GM21576 (cell line): ENCODE data around the gene GSN.

Experiments
- ATAC-seq: cut with Tn5 transposase; IDR thresholded peaks from one replicate; pipeline ENCODE4 v1.9.1; 2021; ENCODE audit warnings: mild to moderate bottlenecking, moderate library complexity; ENCODE audit not compliant: unreplicated experiment

GSN gene

DNA sequence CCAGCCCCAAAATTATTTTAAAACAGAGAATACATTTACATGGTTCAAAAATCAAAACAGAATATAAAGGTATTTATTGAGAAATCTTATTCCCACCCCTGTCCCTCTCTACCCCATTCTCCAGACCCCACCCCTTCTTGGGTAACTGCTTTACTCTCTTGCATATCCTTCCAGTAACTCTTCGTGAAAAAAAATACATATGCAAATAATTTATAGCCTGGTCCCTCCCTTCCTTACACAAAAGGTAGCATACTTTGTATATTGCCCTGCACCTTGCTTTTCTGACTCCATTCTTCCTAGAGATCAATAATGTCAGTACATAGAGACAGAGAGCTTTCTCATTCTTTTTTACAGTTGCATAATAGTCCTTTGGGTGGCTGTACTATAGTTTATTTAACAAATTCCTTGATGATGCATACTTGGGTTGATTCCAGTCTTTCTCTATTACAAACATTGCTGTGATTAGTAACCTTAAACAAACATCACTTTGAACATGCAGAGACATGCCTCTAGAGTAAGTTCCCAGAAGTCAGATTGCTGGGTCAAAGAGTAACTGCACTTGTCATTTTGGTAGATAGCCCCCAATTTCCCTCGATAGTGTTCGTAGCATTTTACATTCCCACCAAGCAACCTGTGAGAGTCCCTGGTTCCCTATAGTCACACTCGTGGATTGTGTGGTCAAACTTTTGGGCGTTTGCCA is 54.2 kb downstream of the GSN start:
- ATAC-seq: no peak

DNA sequence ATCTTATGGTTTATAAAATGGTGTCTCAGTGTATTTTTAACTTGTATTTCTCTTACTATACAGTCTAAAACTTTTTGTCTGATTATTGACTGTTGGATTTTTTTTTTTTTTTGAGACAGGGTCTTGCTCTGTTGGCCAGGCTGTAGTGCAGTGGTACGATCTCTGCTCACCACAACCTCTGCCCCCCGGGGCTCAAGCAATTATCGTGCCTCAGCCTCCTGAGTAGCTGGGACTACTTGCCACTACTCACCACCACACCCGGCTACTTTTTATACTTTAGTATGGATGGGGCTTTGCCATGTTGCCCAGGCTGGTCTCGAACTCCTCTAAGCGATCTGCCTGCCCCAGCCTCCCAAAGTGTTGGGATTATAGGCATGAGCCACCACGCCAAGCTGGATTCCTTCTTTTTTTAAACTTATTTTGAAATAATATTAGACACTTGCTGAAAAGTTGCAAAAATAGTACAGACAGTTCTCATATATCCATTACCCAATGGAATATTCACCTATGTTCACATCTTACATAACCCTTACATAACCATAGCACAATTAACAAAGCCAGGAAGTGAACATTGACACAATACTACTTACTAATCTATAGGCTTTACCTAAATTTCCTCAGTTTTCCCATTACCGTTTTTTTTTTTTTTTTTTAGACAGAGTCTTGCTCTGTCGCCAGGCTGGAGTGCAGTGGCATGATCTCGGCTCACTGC is 54.9 kb downstream of the GSN start:
- no peak for ATAC-seq

DNA sequence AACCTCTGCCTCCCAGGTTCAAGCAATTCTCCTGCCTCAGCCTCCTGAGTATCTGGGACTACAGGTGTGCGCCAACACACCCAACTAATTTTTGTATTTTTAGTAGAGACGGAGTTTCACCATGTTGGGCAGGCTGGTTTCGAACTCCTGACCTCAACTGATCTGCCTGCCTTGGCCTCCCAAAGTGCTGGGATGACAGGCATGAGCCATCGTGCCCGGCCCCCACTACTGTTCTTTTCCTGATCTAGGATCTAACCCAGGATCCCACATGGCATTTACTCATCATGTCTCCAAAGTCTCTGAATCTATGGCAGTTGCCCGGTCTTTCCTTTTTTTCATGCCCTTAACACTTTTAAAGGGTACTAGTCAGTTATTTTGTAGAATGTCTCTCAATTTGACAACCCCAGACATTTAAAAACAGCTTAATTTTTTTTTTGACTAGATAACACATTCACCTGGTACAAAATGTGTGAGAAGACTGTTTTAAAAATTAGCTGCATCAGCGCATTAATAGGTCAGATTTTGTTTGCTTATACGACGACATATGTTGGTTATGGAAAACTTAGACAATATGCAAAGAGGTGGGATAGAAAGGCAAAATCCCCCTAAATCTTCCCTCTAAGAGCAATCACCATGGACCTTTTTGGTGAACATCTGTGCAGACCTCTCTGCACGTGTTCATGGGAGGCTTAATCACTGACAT is 55.6 kb downstream of the GSN start:
- no peak for ATAC-seq

DNA sequence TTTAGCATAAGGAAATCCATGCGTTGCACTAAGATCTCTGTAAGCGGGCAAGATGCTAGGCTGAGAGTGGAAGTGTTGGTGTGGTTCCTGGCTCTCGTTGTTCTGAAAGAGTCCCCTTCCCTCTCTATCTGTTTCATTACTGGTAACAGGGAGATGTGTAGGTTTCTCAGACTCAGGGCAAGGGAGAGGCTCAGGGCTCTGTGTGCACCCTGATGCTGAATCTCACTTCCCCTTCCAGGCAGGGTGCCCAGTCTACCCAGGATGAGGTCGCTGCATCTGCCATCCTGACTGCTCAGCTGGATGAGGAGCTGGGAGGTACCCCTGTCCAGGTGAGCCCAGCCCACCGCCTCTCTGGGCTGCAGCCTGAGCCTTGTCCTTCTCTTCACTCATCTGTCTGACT is 56.4 kb downstream of the GSN start:
- no peak for ATAC-seq

DNA sequence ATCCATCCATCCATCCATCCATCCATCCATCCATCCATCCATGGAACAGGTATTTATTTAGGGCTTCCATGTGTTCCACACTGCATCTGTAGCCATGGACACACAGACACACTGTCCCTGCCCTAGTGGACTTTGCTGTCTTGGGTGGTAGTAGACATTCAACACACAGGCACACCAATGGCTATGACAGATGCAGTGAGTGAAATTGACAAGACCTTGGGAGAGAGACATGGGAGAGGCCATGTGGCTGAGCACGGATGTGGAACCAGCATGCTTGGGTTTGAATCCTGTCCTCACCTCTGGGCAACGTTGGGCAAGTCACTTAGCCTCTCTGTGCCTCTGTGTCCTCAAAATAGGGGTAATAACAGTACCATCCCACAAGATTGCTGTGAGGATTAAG is 56.8 kb downstream of the GSN start:
- ATAC-seq: no peak

DNA sequence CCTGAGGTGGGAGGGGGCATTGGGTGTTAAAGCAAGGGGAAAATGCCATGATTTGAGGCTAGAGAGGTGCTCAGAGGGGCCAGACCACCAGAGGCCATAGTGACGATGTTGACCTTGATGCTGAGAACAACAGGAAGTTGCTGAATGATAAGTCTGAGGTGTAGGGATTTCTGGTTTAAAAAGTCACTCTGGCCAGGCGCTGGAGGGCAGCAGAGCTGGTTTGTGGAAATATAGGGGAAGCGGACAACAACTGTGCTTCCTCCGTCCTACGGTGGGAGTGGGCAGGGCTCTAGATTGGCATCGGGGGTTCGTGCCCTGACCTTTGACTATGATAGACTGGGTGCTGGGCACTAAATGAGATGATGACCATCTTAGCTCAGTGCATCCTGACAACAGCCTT is 57.4 kb downstream of the GSN start:
- ATAC-seq: no peak

DNA sequence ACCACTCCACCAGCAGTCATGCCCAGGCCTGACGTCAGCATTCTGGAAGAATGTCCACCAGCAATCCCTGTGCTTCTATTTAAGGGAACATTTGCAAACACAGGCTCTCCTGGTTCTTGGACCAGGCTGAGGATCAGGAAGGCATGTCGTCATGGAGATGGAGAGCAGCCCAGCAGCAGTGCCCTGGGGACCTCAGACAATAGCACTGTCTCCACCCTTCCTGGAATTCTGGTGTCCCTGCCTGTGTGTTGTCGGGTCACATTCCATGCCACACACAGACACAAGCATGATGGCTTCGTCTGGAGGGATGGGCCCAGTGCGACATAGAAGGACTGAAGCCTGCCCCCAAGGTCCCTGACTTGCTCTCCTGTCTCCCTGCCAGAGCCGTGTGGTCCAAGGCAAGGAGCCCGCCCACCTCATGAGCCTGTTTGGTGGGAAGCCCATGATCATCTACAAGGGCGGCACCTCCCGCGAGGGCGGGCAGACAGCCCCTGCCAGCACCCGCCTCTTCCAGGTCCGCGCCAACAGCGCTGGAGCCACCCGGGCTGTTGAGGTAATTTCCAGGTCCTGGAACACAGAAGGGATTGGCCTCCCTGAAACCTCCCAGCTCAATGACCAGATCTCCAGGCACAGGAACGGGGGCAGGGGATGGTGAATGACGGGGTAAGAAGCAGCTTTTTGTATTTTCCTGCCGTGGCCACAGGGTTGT is 58.3 kb downstream of the GSN start:
- ATAC-seq: no peak

DNA sequence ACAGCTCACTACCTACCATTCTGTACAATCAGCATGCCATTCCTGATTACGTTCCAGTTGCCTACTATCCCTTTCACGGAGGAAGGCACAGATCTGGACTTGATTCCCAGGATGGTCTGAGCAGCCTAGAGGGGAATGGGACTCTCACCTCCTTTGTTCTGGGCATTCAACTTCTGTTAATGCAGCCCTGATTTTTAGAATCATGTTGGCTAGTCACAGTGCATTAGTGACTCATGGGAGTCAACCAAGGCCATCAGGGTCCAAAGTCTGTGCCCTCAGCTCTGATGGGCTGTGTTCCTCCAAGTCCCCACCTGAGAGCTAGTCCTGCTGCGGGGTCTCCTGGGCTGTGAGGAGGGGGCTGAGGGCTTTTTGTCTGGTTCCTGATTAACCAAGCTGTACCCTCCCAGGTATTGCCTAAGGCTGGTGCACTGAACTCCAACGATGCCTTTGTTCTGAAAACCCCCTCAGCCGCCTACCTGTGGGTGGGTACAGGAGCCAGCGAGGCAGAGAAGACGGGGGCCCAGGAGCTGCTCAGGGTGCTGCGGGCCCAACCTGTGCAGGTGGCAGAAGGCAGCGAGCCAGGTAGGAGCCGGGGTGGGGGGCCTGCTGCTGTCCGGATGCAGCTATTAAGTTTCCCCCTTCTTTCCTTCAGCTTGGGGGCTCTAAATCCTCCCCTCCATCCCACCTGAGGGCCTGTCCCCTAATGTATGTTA is 59.1 kb downstream of the GSN start:
- no peak for ATAC-seq

DNA sequence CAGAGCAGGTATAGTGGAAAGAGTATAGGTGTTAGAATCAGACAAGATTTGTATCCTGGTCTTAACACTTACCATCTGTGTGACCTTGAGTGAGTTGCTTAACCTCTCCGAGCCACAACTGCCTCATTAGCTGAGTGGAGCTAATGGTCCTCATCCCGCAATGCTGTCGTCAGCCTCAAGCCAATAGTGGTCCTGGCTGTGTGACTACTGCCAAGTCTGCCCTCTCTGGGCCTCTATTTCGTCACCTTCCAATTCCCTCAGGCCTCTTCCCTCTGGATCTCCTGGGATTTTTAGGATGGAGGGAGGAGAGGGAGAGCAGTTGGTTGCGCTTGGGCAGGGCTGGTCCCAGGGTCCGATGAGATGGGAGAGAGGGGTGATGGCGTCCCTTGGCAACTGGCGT is 60.5 kb downstream of the GSN start:
- ATAC-seq: no peak

DNA sequence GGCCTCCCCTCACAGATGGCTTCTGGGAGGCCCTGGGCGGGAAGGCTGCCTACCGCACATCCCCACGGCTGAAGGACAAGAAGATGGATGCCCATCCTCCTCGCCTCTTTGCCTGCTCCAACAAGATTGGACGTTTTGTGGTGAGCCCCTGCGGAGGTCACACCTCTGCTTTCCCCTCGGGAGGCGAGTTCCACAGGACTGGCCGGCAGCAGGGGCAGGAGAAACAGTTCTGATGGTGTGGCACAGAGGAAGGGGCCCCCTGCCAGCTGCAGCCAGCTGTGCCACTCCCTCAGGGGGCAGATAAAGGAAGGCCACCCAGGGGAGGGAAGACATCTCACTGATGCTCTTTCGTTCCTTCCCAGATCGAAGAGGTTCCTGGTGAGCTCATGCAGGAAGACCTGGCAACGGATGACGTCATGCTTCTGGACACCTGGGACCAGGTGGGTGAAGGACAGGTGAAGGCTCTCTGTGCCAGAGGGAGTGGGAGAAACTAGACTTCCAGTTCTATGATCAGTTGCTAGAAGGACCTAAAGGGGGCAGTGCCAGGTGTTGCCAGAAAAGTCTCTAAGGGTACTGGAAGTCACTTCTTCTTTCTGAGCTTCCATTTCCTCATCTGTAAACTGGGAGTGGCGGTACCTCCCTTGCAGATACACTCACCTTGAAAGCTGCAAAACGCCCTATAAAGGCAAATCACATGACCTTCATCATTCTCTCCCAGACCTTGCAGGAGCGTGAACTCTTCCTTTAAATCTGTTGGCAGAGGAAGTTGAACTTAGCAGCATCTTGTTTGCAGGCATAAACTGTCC is 61.1 kb downstream of the GSN start:
- ATAC-seq: no peak

DNA sequence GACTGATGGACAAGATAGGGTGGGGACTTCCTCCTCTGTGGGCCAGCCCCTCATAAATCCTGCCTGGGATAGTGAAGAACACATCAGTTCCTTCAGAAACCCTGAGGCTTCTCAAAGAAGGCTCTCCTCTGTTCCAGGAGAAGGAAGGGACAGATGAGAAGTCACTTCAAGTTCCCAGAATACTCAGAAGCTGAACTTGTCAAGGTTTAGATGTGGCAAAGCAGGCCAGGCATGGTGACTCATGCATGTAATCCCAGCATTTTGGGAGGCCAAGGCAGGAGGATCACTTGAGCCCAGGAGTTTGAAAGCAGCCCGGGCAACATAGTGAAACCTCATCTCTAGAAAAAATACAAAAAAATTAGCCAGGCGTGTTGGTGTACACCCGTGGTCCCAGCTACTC is 63.6 kb downstream of the GSN start:
- no peak for ATAC-seq

DNA sequence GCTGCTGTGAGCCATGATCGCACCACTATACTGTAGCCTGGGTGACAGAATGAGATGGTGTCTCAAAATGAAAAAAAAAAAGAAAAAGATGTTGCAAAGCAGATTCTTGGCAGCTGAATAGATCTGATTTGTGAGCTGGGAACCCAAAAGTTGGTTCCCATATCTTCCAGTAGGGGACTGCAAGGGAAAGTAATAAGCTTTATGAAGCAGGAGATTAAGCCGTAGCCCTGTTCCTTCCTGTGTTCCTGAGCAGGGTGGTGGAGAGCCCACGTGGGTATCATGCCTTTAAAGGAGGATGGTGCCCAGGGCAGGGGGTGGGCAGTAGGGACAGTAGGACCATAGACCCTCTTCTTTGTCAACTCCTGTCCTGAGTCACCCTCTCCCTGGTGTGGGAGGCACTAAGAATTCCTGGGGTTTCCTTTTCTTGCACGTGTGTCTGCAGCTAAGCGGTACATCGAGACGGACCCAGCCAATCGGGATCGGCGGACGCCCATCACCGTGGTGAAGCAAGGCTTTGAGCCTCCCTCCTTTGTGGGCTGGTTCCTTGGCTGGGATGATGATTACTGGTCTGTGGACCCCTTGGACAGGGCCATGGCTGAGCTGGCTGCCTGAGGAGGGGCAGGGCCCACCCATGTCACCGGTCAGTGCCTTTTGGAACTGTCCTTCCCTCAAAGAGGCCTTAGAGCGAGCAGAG is 64.2 kb downstream of the GSN start:
- no peak for ATAC-seq

DNA sequence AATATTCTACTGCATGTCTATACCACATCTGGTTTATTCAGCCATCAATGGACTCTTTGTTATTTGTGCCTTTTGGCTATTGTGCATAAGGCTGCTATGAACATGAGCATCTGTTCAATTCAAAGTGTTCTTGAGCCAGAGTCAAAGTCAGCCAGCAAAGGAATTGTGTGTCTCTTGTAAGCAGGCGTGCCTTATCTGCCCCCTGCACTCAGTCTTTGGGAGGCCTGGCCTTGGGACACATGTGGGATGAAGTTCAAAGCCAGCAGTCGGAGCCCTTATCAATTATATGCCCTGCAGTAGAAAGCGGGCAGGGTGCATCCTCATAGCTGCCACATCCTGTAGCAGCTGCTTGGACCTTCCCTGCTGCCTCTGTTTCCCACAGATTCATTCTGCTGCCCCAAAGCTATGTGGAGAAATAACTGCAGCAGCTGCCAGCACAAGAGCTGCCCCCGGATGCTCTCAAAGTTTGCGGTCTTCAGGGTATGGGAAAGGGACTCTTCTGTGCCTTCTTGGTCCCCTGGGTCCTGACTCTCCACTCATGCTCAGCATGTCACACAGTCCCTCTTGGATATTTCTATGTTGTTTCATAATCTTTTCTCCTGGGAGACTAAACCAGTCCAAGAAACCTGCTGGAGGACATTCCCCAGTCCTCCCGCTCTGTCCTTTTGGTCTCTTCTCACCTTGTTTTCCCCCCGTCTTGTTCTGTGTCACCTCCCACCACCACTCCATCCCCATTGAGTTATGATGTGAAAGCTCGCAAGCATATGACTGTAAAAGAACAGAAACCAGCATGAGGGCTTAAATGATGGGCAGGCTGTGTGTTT is 66.2 kb downstream of the GSN start:
- no peak for ATAC-seq

DNA sequence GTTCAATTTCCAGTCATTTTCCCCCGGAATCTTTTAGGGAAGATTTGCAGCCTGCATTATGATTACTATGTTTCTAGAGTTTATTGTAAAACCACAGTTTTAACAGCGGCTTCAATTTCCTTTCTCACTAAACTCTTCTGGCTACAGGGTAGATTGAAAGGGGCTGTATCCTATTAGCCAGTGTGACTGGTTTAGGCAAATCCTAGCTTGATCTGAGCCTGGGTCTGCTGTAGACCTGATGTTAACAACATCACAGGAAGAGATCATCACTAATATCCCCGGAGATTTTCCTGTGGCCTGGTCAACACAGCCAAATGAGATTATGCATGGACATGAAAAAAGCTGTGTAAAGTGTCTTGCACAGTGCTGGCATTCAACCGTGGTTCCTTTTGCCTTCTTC is 68.7 kb downstream of the GSN start:
- no peak for ATAC-seq

DNA sequence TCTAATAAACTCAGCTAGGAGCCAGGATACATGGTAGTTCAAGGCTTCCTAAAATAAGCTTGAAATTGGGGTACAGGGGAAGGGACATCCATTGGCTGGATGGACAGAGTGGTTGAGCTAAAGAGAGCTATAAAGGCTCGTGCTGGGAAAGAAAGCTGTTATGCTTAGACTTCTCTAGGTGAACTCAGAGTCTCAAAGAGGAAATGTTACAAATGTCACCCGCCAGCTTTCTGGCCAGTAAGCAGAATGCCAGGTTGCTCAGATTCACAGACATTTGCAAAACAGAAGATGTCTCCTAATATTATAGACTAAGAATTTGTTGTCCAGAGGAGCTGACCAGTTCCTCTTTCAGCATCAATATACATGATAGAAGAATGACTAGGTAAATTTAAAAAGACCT is 71.5 kb downstream of the GSN start:
- ATAC-seq: no peak

DNA sequence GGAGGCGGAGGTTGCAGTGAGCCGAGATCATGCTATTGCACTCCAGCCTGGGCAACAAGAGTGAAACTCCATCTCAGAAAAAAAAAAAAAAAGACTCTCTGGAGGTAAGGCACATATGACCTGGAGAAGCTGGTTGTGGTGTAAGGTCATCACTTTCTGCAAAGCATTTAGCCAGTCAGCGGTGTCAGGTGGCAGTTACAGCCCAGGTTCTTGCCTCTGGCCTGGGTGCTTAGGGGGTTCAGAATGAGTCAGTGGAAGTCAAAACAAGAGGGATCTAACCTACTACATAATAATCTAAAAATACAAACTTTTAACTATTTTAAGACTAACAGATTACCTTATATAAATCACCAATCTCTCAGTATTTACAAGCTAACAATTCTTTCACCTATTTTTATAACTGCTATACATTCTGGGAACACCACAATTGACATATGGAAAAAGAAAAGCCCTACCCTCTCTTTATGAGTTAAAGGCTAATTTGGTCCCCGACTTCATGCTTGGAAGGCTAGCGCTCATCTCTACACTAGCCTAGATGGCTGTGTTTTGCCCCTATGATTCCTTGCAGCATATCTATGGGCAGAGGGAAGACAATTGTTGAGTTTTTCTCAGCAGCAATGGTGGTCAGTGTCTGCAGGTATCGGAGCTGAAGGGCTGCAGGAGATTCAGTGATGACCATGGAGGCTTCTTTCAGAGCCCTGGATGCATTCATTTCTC is 72.9 kb downstream of the GSN start:
- ATAC-seq: peak; percentile 83

DNA sequence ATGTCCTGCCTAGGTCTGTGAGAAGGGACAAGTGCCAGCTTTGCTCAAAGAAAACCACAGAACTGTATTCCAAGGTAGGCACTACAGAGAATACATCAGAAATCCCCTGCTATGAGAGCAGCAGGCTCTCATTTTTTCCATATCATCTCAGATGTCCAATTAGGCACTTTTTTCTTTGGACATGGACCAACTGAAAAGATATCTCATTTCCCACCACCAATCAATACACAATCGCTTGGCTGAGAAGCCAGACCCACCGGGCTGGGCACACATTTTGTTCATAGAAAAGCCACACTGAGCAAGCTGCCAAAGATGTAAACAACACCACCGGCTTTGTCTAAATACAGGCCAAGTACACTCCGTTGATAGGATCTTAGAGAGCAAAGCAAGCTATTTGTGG is 76.2 kb downstream of the GSN start:
- no peak for ATAC-seq

DNA sequence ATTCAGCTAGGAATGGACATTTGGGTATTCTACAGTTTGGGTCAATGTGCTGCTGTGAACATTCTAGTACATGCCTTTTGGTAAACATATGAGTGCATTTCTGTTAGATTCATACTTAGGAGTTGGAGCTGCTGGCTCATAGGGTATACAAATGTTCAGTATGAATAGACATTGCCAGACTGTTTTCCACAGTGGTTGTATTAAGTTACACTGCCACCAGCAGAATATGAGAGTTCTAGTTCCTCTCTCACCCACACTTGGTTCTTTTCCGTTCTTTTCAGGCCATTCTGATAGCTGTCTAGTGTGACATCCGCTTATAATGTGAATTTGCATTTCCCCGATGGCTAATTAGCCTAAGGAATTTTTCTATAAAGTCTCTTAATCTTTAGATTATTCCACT is 77.1 kb downstream of the GSN start:
- ATAC-seq: no peak
